WTC11 (cell line): Measurements from ENCODE around the gene HTR1A. TPM values are rescaled to one million over a fixed set of nuclear protein-coding genes. Genes with fewer than 3 reads are reported as not detected.

Experiments used
- ATAC-seq: fragments of 200-7000 bp; cut with Tn5 transposase; 2 replicates; pipeline ENCODE4 v1.10.0; 2021; ENCODE audit warnings: mild to moderate bottlenecking, moderate library complexity
- CTCF ChIA-PET: fragments of 300-600 bp; sonication (Branson Sonifier 250); formaldehyde crosslinking; loops from one replicate; lab custom pipeline; 2021; ENCODE audit warnings: antibody characterized with exemption; lab: Charles Lee
- POLR2A ChIA-PET: fragments of 350-600 bp; sonication (Branson Sonifier 250); formaldehyde crosslinking; loops from one replicate; lab custom pipeline; 2021; ENCODE audit warnings: antibody characterized with exemption; lab: Charles Lee
- DNase-seq: peaks from one replicate; pipeline ENCODE4 v3.0.0; 2021; ENCODE audit warnings: low spot score
- H3K27ac Mint-ChIP-seq: 2 replicates; pipeline ENCODE4 v1.8.0; 2021; ENCODE audit warnings: mixed read lengths
- H3K27me3 Mint-ChIP-seq: 2 replicates; pipeline ENCODE4 v1.8.0; 2021; ENCODE audit warnings: low read depth, mild to moderate bottlenecking, moderate library complexity, mixed read lengths
- H3K36me3 Mint-ChIP-seq: 2 replicates; pipeline ENCODE4 v1.8.0; 2021; ENCODE audit warnings: mixed read lengths
- H3K4me1 Mint-ChIP-seq: 2 replicates; pipeline ENCODE4 v1.8.0; 2022; ENCODE audit warnings: mixed read lengths
- H3K4me3 Mint-ChIP-seq: 2 replicates; pipeline ENCODE4 v1.8.0; 2021; ENCODE audit warnings: mild to moderate bottlenecking, moderate library complexity, mixed read lengths
- H3K9me3 Mint-ChIP-seq: 2 replicates; pipeline ENCODE4 v1.8.0; 2021; ENCODE audit warnings: mixed read lengths
- ARID4B ChIP-seq: sonication (generic); formaldehyde crosslinking; IDR thresholded peaks from 2 replicates; pipeline ENCODE4 v1.8.0; 2023; ENCODE audit warnings: missing genetic modification reagents, mild to moderate bottlenecking, borderline replicate concordance
- ESRRA ChIP-seq: sonication (generic); formaldehyde crosslinking; IDR thresholded peaks from 2 replicates; pipeline ENCODE4 v1.8.1; 2022; ENCODE audit warnings: mild to moderate bottlenecking, missing genetic modification reagents, borderline replicate concordance
- GTF2I ChIP-seq: fragments of 250-450 bp; sonication (Bioruptor Pico); conservative IDR thresholded peaks from 2 replicates; pipeline ENCODE4 v1.4.0; 2021; ENCODE audit warnings: mild to moderate bottlenecking
- HMGA2 ChIP-seq: fragments of 250-450 bp; sonication (Bioruptor Pico); IDR thresholded peaks from 2 replicates; pipeline ENCODE4 v1.4.0; 2021; ENCODE audit warnings: mild to moderate bottlenecking, moderate library complexity
- JUN ChIP-seq: sonication (generic); formaldehyde crosslinking; IDR thresholded peaks from 2 replicates; pipeline ENCODE4 v1.8.0; 2023; ENCODE audit warnings: mild to moderate bottlenecking, missing genetic modification reagents
- MXD4 ChIP-seq: fragments of 250-450 bp; sonication (Bioruptor Pico); IDR thresholded peaks from 2 replicates; pipeline ENCODE4 v1.8.0; 2021; ENCODE audit warnings: mild to moderate bottlenecking, moderate library complexity, borderline replicate concordance
- NFYB ChIP-seq: sonication (generic); formaldehyde crosslinking; conservative IDR thresholded peaks from 2 replicates; pipeline ENCODE4 v1.8.0; 2022; ENCODE audit warnings: low read depth, missing genetic modification reagents
- NR1H2 ChIP-seq: sonication (generic); formaldehyde crosslinking; IDR thresholded peaks from 2 replicates; pipeline ENCODE4 v1.9.0; 2021; ENCODE audit warnings: mild to moderate bottlenecking, moderate library complexity, missing genetic modification reagents
- SOX15 ChIP-seq: fragments of 250-450 bp; sonication (Bioruptor Pico); IDR thresholded peaks from 2 replicates; pipeline ENCODE4 v1.9.0; 2021; ENCODE audit warnings: mild to moderate bottlenecking
- ZBTB21 ChIP-seq: sonication (generic); formaldehyde crosslinking; IDR thresholded peaks from 2 replicates; pipeline ENCODE4 v1.8.1; 2023; ENCODE audit warnings: mild to moderate bottlenecking, missing genetic modification reagents, borderline replicate concordance
- ZNF219 ChIP-seq: sonication (generic); formaldehyde crosslinking; IDR thresholded peaks from 2 replicates; pipeline ENCODE4 v1.8.0; 2023; ENCODE audit warnings: missing genetic modification reagents, mild to moderate bottlenecking, borderline replicate concordance
- ZNF232 ChIP-seq: sonication (generic); formaldehyde crosslinking; IDR thresholded peaks from 2 replicates; pipeline ENCODE4 v1.8.0; 2022; ENCODE audit warnings: mild to moderate bottlenecking, missing genetic modification reagents
- ZNF263 ChIP-seq: sonication (generic); formaldehyde crosslinking; IDR thresholded peaks from 2 replicates; pipeline ENCODE4 v1.8.1; 2022; ENCODE audit warnings: low read depth, mild to moderate bottlenecking, moderate library complexity, missing genetic modification reagents
- ZNF317 ChIP-seq: sonication (generic); formaldehyde crosslinking; IDR thresholded peaks from 2 replicates; pipeline ENCODE4 v1.8.1; 2023; ENCODE audit warnings: low read depth, mild to moderate bottlenecking, moderate library complexity, missing genetic modification reagents, borderline replicate concordance
- total RNA-seq: library from RNA; stranded (reverse); gene quantifications from 3 replicates; pipeline ENCODE4 v1.2.3, GENCODE V29; 2021
- TF ChIP-seq, protein P1 (sequence below): sonication (generic); formaldehyde crosslinking; conservative IDR thresholded peaks from 2 replicates; pipeline ENCODE4 v1.8.1; 2023; ENCODE audit warnings: mild to moderate bottlenecking, low read depth, missing genetic modification reagents, moderate library complexity
- TF ChIP-seq, protein P2 (sequence below): sonication (generic); formaldehyde crosslinking; IDR thresholded peaks from 2 replicates; pipeline ENCODE4 v1.8.1; 2023; ENCODE audit warnings: mild to moderate bottlenecking, missing genetic modification reagents, moderate library complexity
- TF ChIP-seq, protein P3 (sequence below): sonication (generic); formaldehyde crosslinking; IDR thresholded peaks from 2 replicates; pipeline ENCODE4 v1.8.0; 2022; ENCODE audit warnings: mild to moderate bottlenecking, missing genetic modification reagents
- TF ChIP-seq, protein P4 (sequence below): sonication (generic); formaldehyde crosslinking; IDR thresholded peaks from 2 replicates; pipeline ENCODE4 v1.8.1; 2022; ENCODE audit warnings: low read depth, missing genetic modification reagents, borderline replicate concordance

HTR1A gene
- total RNA-seq, 1 experiment from 2014 or later, result 0.52 TPM

DNA sequence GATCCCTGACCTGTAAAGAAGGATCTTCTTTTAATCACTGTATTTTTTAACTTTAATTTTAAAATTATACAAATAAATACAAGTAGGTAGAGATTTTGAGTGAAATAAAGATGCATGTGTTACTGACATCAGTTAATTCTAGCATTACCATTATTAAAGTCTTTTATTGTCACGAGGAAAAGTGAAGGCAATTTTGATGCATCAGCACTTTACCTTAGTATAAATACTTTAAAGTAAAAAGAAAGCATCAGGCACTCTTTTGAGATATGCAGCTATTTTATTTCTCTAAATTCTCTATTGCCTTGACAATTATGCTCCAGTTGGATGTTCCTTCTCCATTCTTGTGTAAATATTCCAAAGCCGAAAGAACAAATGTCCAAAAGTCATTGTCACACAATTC is 4.6 kb downstream of the HTR1A start:
- no peak for DNase-seq
- Mint-ChIP-seq H3K36me3 (peaks cover 2% of the 10 kb centered on the region; the same call in 1 of the 2 replicates), H3K9me3 (0 out of 2 replicates have a peak, but pooled peaks cover 3% of the 10 kb centered on the region), H3K27ac (no peak overlapping the region), H3K27me3 (peaks cover 33% of the 10 kb centered on the region), H3K4me3 (no peak overlapping the region), H3K4me1 (peaks cover 52% of the 10 kb centered on the region)
- TF ChIP-seq ESRRA (CRISPR knock-in tag) (no peak), ZBTB21 (CRISPR knock-in tag) (no peak), NR1H2 (CRISPR knock-in tag) (no peak), ZNF219 (CRISPR knock-in tag) (no peak), HMGA2 (CRISPR knock-in tag) (no peak), SOX15 (CRISPR knock-in tag) (no peak), ZNF263 (CRISPR knock-in tag) (no peak), ARID4B (CRISPR knock-in tag) (no peak), MXD4 (no peak), ZNF232 (CRISPR knock-in tag) (no peak), GTF2I (CRISPR knock-in tag) (no peak), NFYB (CRISPR knock-in tag) (no peak), ZNF317 (CRISPR knock-in tag) (no peak), JUN (CRISPR knock-in tag) (no peak)
- TF ChIP-seq, protein P1, sequence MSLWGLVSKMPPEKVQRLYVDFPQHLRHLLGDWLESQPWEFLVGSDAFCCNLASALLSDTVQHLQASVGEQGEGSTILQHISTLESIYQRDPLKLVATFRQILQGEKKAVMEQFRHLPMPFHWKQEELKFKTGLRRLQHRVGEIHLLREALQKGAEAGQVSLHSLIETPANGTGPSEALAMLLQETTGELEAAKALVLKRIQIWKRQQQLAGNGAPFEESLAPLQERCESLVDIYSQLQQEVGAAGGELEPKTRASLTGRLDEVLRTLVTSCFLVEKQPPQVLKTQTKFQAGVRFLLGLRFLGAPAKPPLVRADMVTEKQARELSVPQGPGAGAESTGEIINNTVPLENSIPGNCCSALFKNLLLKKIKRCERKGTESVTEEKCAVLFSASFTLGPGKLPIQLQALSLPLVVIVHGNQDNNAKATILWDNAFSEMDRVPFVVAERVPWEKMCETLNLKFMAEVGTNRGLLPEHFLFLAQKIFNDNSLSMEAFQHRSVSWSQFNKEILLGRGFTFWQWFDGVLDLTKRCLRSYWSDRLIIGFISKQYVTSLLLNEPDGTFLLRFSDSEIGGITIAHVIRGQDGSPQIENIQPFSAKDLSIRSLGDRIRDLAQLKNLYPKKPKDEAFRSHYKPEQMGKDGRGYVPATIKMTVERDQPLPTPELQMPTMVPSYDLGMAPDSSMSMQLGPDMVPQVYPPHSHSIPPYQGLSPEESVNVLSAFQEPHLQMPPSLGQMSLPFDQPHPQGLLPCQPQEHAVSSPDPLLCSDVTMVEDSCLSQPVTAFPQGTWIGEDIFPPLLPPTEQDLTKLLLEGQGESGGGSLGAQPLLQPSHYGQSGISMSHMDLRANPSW (CRISPR knock-in tag), result no peak
- TF ChIP-seq, protein P2, sequence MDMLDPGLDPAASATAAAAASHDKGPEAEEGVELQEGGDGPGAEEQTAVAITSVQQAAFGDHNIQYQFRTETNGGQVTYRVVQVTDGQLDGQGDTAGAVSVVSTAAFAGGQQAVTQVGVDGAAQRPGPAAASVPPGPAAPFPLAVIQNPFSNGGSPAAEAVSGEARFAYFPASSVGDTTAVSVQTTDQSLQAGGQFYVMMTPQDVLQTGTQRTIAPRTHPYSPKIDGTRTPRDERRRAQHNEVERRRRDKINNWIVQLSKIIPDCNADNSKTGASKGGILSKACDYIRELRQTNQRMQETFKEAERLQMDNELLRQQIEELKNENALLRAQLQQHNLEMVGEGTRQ, result no peak
- TF ChIP-seq, protein P3, sequence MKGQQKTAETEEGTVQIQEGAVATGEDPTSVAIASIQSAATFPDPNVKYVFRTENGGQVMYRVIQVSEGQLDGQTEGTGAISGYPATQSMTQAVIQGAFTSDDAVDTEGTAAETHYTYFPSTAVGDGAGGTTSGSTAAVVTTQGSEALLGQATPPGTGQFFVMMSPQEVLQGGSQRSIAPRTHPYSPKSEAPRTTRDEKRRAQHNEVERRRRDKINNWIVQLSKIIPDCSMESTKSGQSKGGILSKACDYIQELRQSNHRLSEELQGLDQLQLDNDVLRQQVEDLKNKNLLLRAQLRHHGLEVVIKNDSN (CRISPR knock-in tag), result no peak
- TF ChIP-seq, protein P4, sequence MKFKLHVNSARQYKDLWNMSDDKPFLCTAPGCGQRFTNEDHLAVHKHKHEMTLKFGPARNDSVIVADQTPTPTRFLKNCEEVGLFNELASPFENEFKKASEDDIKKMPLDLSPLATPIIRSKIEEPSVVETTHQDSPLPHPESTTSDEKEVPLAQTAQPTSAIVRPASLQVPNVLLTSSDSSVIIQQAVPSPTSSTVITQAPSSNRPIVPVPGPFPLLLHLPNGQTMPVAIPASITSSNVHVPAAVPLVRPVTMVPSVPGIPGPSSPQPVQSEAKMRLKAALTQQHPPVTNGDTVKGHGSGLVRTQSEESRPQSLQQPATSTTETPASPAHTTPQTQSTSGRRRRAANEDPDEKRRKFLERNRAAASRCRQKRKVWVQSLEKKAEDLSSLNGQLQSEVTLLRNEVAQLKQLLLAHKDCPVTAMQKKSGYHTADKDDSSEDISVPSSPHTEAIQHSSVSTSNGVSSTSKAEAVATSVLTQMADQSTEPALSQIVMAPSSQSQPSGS (CRISPR knock-in tag), result no peak
- ChIA-PET CTCF (interaction anchor here (1.5 kb wide), 1 partner anchor 556 kb away, joined by 3 read pairs; no protein-coding TSS in a partner anchor), POLR2A (no interaction called here)
- no peak for ATAC-seq
